SK-N-SH (cell line): ENCODE measurements around the gene GPR162.

ENCODE experiments used
- POLR2AphosphoS5 ChIP-seq: IDR thresholded peaks from 2 replicates; pipeline ENCODE4 v1.6.1; 2012; ENCODE audit warnings: low read depth, low read length
- TF ChIP-seq, protein P1 (sequence below): fragments of 150-350 bp; IDR thresholded peaks from 2 replicates; pipeline ENCODE4 v1.6.1; 2017; ENCODE audit warnings: antibody characterized with exemption, low read length, low read depth, borderline replicate concordance

DNA sequence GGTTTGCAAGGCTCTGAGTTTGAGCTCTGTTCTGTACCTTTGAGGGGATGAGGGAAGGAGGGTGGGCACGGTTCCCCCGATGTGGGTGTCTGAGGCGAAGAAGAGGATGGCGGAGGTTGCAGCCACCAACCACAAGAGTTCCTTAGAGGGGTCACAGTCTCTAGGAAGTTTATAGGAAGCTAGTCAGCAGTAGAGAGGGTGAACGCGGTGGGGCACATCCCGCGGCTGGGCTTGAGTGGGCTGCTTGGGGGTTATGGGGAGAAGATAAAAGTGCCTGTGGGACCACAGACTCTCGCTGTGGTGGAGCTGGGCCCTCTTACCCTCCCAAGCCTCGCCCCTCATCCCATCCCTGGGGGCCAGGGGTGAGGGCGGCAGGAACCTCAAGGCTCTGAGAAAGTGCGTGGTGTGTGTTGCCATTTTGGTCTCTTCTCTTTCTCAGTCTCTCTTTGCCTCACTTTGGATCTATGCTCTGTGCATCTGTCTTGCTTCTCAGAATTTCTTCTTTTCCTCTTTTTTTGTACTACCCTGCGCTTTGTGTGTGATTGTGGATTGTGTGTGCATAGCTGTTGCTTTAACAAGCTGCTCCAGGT, 29.6 kb upstream of the GPR162 start:
- no peak for TF ChIP-seq POLR2AphosphoS5
- TF ChIP-seq, protein P1, sequence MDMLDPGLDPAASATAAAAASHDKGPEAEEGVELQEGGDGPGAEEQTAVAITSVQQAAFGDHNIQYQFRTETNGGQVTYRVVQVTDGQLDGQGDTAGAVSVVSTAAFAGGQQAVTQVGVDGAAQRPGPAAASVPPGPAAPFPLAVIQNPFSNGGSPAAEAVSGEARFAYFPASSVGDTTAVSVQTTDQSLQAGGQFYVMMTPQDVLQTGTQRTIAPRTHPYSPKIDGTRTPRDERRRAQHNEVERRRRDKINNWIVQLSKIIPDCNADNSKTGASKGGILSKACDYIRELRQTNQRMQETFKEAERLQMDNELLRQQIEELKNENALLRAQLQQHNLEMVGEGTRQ, result no peak
